Lower leg skin (tissue), 4 donors: ENCODE data around the gene SCML1. TPM values are rescaled to one million over a fixed set of nuclear protein-coding genes. Genes with fewer than 3 reads are reported as not detected.

Source experiments
- DNase-seq, 2 donors: peaks; one replicate each; pipeline ENCODE4 v3.0.0-alpha.2; 2019; ENCODE audit warnings: low spot score in 2 of 2
- H3K4me3 ChIP-seq: fragments of 200-600 bp; sonication (generic); 2 replicates; pipeline ENCODE4 v1.5.1; 2017; ENCODE audit warnings: mild to moderate bottlenecking, low read depth; ENCODE audit not compliant: poor library complexity, severe bottlenecking
- CTCF ChIP-seq, 3 donors: fragments of 450-650 bp; IDR thresholded peaks; one replicate each; pipeline ENCODE4 v1.5.1; 2016; ENCODE audit warnings: antibody characterized with exemption in 3 of 3, mild to moderate bottlenecking in 3 of 3, moderate library complexity in 2 of 3
- POLR2A ChIP-seq, 2 donors: fragments of 450-650 bp; IDR thresholded peaks; one replicate each; pipeline ENCODE4 v1.6.1; 2016 to 2017; ENCODE audit warnings: antibody characterized with exemption in 2 of 2, mild to moderate bottlenecking in 1 of 2, moderate library complexity in 1 of 2
- WGBS, 2 donors: methylation state at CpG; one replicate each; pipeline ENCODE4 v1.1.5; 2018; 5-methylcytosine and 5-hydroxymethylcytosine counted together
- intact Hi-C: fragments of 100-400 bp; cut with DNase I; formaldehyde crosslinking; loops from one replicate; pipeline ENCODE4 v1.15.0; 2023; ENCODE audit warnings: low total_unique reads
- total RNA-seq, 4 donors: library from RNA; depleted of rRNA; stranded (reverse); fragments of >200 nt; gene quantifications; one replicate each; pipeline ENCODE4 v1.1.0, GENCODE V29; 2016

The SCML1 gene
- total RNA-seq, 4 donors from 2014 or later, result 3.2 to 11.6 (median 5.6) TPM

- TF ChIP-seq POLR2A (IDR thresholded peaks at IDR 0.05) (no peak), CTCF (IDR thresholded peaks at IDR 0.05) (no peak)
Observed at GRCh38 chrX:17713288-17713687, 24.0 kb upstream of the SCML1 start.

GRCh38 chrX:17718649-17719165 lies 18.6 kb upstream of the SCML1 start:
- TF ChIP-seq CTCF (IDR thresholded peaks at IDR 0.05), result no peak
- TF ChIP-seq POLR2A (IDR thresholded peaks at IDR 0.05), result no peak
- H3K4me3 ChIP-seq, result no peak overlapping the region
- no peak for DNase-seq
- intact Hi-C loops, result no loop called here

More at GRCh38 chrX:17713288-17713687, 24.0 kb upstream of the SCML1 start:
- DNase-seq, result no peak
- WGBS, 2 donors, result 38 to 45% methylated on average over 2 of the region's 2 CpGs
- H3K4me3 ChIP-seq, result no peak overlapping the region
- intact Hi-C loops, result no loop called here

- H3K4me3 ChIP-seq, result no peak overlapping the region
- intact Hi-C loops, result no loop called here
- TF ChIP-seq CTCF (IDR thresholded peaks at IDR 0.05) (no peak), POLR2A (IDR thresholded peaks at IDR 0.05) (no peak)
- 59 to 79% methylated on average over 6 of the region's 6 CpGs for WGBS, 2 donors
- DNase-seq, result no peak
Observed at GRCh38 chrX:17719711-17720110, 17.6 kb upstream of the SCML1 start.

GRCh38 chrX:17721715-17722114 lies 15.6 kb upstream of the SCML1 start:
- WGBS, 2 donors, result 73 to 79% methylated on average over 4 of the region's 4 CpGs
- TF ChIP-seq CTCF (IDR thresholded peaks at IDR 0.05) (no peak), POLR2A (IDR thresholded peaks at IDR 0.05) (no peak)
- H3K4me3 ChIP-seq, result no peak overlapping the region
- DNase-seq, result no peak
- intact Hi-C loops, result no loop called here

- no peak for TF ChIP-seq CTCF (IDR thresholded peaks at IDR 0.05)
- no peak for TF ChIP-seq POLR2A (IDR thresholded peaks at IDR 0.05)
- intact Hi-C loops, result no loop called here
- 81 to 90% methylated on average over 2 of the region's 2 CpGs for WGBS, 2 donors
- no peak for DNase-seq
- no peak overlapping the region for H3K4me3 ChIP-seq
Observed at GRCh38 chrX:17725181-17725580, 12.1 kb upstream of the SCML1 start.

GRCh38 chrX:17732138-17732783 lies 5.0 kb upstream of the SCML1 start:
- peak in 1 of 2 donors; percentile 68 for DNase-seq
- WGBS, 2 donors, result 69 to 75% methylated on average over 12 to 16 of the region's 16 CpGs
- no peak for TF ChIP-seq CTCF (IDR thresholded peaks at IDR 0.05)
- TF ChIP-seq POLR2A (IDR thresholded peaks at IDR 0.05), result no peak
- H3K4me3 ChIP-seq, result no peak overlapping the region
- intact Hi-C loops, result no loop called here
